HEK293 (cell line): ENCODE data around the gene HLF.

ENCODE experiments used
- CTCF ChIA-PET: fragments of 350-600 bp; formaldehyde crosslinking; extraction: SDS; loops from one replicate; lab custom pipeline; 2021; ENCODE audit warnings: antibody characterized with exemption; lab: Yijun Ruan, JAX
- POLR2A ChIA-PET: fragments of 300-600 bp; formaldehyde crosslinking; extraction: SDS; loops from one replicate; lab custom pipeline; 2020; ENCODE audit warnings: antibody characterized with exemption, inconsistent platforms; lab: Yijun Ruan, JAX
- H3K27ac ChIP-seq: fragments of 200-500 bp; sonication (Bioruptor generic); 2 replicates; pipeline ENCODE4 v1.5.1; 2014; ENCODE audit warnings: low read depth, low read length, control low read depth, inconsistent platforms; ENCODE audit errors: extremely low read depth
- H3K36me3 ChIP-seq, 2 experiments: fragments of 200-500 bp in 1 of 2; sonication (Bioruptor generic) in 1 of 2; 1 replicate in 1 of 2; 2 replicates in 1 of 2; pipeline ENCODE4 v1.5.1; 2014 to 2017; ENCODE audit warnings: inconsistent platforms in 2 of 2, low read length in 2 of 2; ENCODE audit not compliant: control insufficient read depth in 2 of 2, insufficient read depth in 1 of 2
- H3K4me1 ChIP-seq: fragments of 200-500 bp; sonication (Bioruptor generic); 2 replicates; pipeline ENCODE4 v1.5.1; 2014; ENCODE audit warnings: mild to moderate bottlenecking, low read length, inconsistent platforms; ENCODE audit not compliant: control insufficient read depth, insufficient read depth
- H3K4me3 ChIP-seq: 2 replicates; pipeline ENCODE4 v1.5.1; 2011; ENCODE audit warnings: low read depth, mild to moderate bottlenecking, control low read depth, low read length, moderate library complexity
- H3K9me3 ChIP-seq: fragments of 200-500 bp; sonication (Bioruptor generic); 2 replicates; pipeline ENCODE4 v1.5.1; 2014; ENCODE audit warnings: low read depth, low read length, inconsistent platforms; ENCODE audit not compliant: control insufficient read depth, insufficient read depth
- ATF2 ChIP-seq: fragments of 450-650 bp; formaldehyde crosslinking; IDR thresholded peaks from 2 replicates; pipeline ENCODE4 v1.5.1; 2016; ENCODE audit warnings: missing biosample characterization, missing genetic modification characterization, low read depth
- BCL6B ChIP-seq: fragments of 450-650 bp; formaldehyde crosslinking; IDR thresholded peaks from 2 replicates; pipeline ENCODE4 v1.5.1; 2017; ENCODE audit warnings: missing biosample characterization, missing genetic modification characterization
- FEZF1 ChIP-seq: fragments of 450-650 bp; formaldehyde crosslinking; IDR thresholded peaks from 2 replicates; pipeline ENCODE4 v1.5.1; 2016; ENCODE audit warnings: missing biosample characterization, missing genetic modification characterization
- KLF1 ChIP-seq: fragments of 450-650 bp; formaldehyde crosslinking; IDR thresholded peaks from 2 replicates; pipeline ENCODE4 v1.5.1; 2016; ENCODE audit warnings: missing biosample characterization, missing genetic modification characterization
- KLF9 ChIP-seq: fragments of 450-650 bp; formaldehyde crosslinking; IDR thresholded peaks from 2 replicates; pipeline ENCODE4 v1.5.1; 2016; ENCODE audit warnings: missing biosample characterization, missing genetic modification characterization, low read depth
- MZF1 ChIP-seq: fragments of 450-650 bp; formaldehyde crosslinking; IDR thresholded peaks from 2 replicates; pipeline ENCODE4 v1.5.1; 2017; ENCODE audit warnings: missing biosample characterization, missing genetic modification characterization, borderline replicate concordance
- SETDB1 ChIP-seq: IDR thresholded peaks from one replicate; pipeline ENCODE4 v1.6.1; 2017; ENCODE audit warnings: mild to moderate bottlenecking, low read length, moderate library complexity, mixed read lengths; ENCODE audit not compliant: insufficient read length
- ZBTB44 ChIP-seq: fragments of 450-650 bp; IDR thresholded peaks from 2 replicates; pipeline ENCODE4 v1.5.1; 2018; ENCODE audit warnings: missing biosample characterization, mild to moderate bottlenecking, missing genetic modification characterization
- ZFP69B ChIP-seq: fragments of 450-650 bp; formaldehyde crosslinking; IDR thresholded peaks from 2 replicates; pipeline ENCODE4 v1.5.1; 2016; ENCODE audit warnings: missing biosample characterization, missing genetic modification characterization
- ZNF2 ChIP-seq: fragments of 450-650 bp; formaldehyde crosslinking; IDR thresholded peaks from 2 replicates; pipeline ENCODE4 v1.5.1; 2016; ENCODE audit warnings: missing biosample characterization, missing genetic modification characterization
- ZNF248 ChIP-seq: fragments of 450-650 bp; formaldehyde crosslinking; IDR thresholded peaks from 2 replicates; pipeline ENCODE4 v1.5.1; 2017; ENCODE audit warnings: missing biosample characterization, missing genetic modification characterization
- ZNF280C ChIP-seq: fragments of 450-650 bp; formaldehyde crosslinking; IDR thresholded peaks from 2 replicates; pipeline ENCODE4 v1.5.1; 2016; ENCODE audit warnings: missing biosample characterization, missing genetic modification characterization
- ZNF488 ChIP-seq: fragments of 450-650 bp; formaldehyde crosslinking; IDR thresholded peaks from 2 replicates; pipeline ENCODE4 v1.5.1; 2016; ENCODE audit warnings: missing biosample characterization, missing genetic modification characterization
- ZNF518A ChIP-seq: fragments of 450-650 bp; formaldehyde crosslinking; conservative IDR thresholded peaks from 2 replicates; pipeline ENCODE4 v1.5.1; 2016; ENCODE audit warnings: low read depth, missing biosample characterization, missing genetic modification characterization
- ZNF561 ChIP-seq: fragments of 450-650 bp; IDR thresholded peaks from 2 replicates; pipeline ENCODE4 v1.5.1; 2018; ENCODE audit warnings: missing biosample characterization, missing genetic modification characterization, borderline replicate concordance
- ZNF626 ChIP-seq: fragments of 450-650 bp; sonication (Bioruptor Pico); formaldehyde crosslinking; IDR thresholded peaks from 2 replicates; pipeline ENCODE4 v1.5.1; 2018; ENCODE audit warnings: missing biosample characterization, missing genetic modification characterization, inconsistent platforms
- ZNF664 ChIP-seq: fragments of 450-650 bp; formaldehyde crosslinking; IDR thresholded peaks from 2 replicates; pipeline ENCODE4 v1.5.1; 2016; ENCODE audit warnings: missing biosample characterization, missing genetic modification characterization
- ZNF692 ChIP-seq: fragments of 450-650 bp; formaldehyde crosslinking; IDR thresholded peaks from 2 replicates; pipeline ENCODE4 v1.5.1; 2016; ENCODE audit warnings: missing biosample characterization, missing genetic modification characterization
- ZNF776 ChIP-seq: fragments of 450-650 bp; formaldehyde crosslinking; IDR thresholded peaks from 2 replicates; pipeline ENCODE4 v1.5.0; 2017; ENCODE audit warnings: missing biosample characterization, missing genetic modification characterization, borderline replicate concordance
- ZSCAN16 ChIP-seq: fragments of 450-650 bp; formaldehyde crosslinking; IDR thresholded peaks from 2 replicates; pipeline ENCODE4 v1.5.1; 2016; ENCODE audit warnings: missing biosample characterization, missing genetic modification characterization

Gene HLF

GRCh38 chr17:55288356-55289105 lies 23.8 kb downstream of the HLF start (continued):
- TF ChIP-seq ATF2 (tag by site-specific recombination), result no peak
- no peak for TF ChIP-seq ZNF488 (tag by site-specific recombination)
- TF ChIP-seq BCL6B, result no peak
- TF ChIP-seq ZNF561 (tag by site-specific recombination), result no peak
- no peak for TF ChIP-seq MZF1

GRCh38 chr17:55289106-55289446 lies 24.3 kb downstream of the HLF start:
- Histone ChIP-seq H3K27ac (no peak overlapping the region), H3K4me3 (no peak overlapping the region), H3K4me1 (no peaks in the 10 kb centered on the region), H3K9me3 (no peaks in the 10 kb centered on the region; the same call in 1 of the 2 replicates), H3K36me3 (no peaks in the 10 kb centered on the region)
- CTCF ChIA-PET, result interaction anchor here (0.7 to 1.7 kb wide), 2 partner anchors 210 to 225 kb away, joined by 3 to 7 read pairs; no protein-coding TSS in a partner anchor
- POLR2A ChIA-PET, result no interaction called here
- TF ChIP-seq ZNF626 (tag by site-specific recombination), result no peak
- TF ChIP-seq ZNF776 (tag by site-specific recombination), result no peak
- no peak for TF ChIP-seq ZNF280C (tag by site-specific recombination)
- TF ChIP-seq ZNF518A (tag by site-specific recombination), result no peak
- TF ChIP-seq ZFP69B (tag by site-specific recombination), result no peak
- no peak for TF ChIP-seq ZNF248
- no peak for TF ChIP-seq FEZF1 (tag by site-specific recombination)
- TF ChIP-seq KLF9 (tag by site-specific recombination), result no peak
- no peak for TF ChIP-seq ZSCAN16 (tag by site-specific recombination)
- TF ChIP-seq SETDB1, result no peak
- no peak for TF ChIP-seq ZBTB44 (tag by site-specific recombination)
- no peak for TF ChIP-seq ZNF664 (tag by site-specific recombination)
- no peak for TF ChIP-seq ZNF2 (tag by site-specific recombination)
- no peak for TF ChIP-seq ZNF692 (tag by site-specific recombination)
- no peak for TF ChIP-seq KLF1 (tag by site-specific recombination)
